ENCODE data around the gene EML2. TPM values are rescaled to one million over a fixed set of nuclear protein-coding genes. Genes with fewer than 3 reads are reported as not detected.
"Not testable (repeated sequence)": the region's sequence is repeated elsewhere in the genome, so short reads cannot be mapped to it uniquely, and the experiment has no call there.

EML2 gene
- total and polyA plus RNA-seq, 2 of the 8 experiments (the other 6 are each of a cell fraction or from before 2014, with no cell fraction given): 28.8 to 29.4 TPM

DNA sequence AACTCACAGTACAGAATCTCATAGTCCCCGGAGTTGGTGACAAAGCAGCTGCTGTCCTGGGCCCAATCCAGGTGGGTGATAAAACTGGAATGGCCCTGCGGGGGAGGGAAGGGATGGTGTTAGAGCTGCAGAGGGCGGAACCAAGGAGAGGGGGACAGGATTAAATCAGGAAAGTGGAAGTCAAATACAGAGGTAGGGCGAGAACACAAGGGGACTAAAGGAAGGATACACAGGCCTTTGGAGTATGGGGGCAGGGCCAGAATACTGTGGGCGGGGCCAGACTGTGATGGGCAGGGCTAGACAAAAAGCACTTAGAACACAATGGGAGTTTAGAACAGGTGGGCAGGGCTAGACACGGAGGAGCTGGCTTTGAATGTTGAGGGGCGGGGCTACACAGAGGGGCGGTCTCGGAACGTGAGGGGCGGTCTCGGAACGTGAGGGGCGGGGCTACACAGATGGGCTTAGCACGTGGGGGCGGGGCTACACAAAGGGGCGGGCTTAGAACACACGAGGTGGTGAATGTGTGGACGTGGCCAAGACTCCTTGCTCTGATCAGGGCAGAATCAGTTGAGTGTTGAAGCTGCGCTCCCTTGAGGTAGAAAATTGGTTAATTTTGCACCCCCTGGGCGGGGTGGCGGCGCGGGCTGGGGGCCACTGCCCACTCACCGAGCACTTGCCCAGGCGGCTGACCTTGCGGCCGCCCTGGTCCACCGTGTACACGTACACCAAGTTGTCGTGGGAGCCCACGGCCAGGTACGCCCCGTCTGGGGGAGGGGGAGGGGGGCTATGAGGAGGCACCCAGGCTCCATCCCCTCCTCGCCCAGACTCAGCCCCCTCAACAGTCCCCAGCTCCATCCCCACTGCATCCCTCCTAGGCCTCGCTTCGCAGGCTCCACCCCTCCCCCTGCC is 23.1 kb downstream of the EML2 start (continued):
- TF ChIP-seq BRCA1 (IDR thresholded peaks at IDR 0.05; ENCODE audit: low read depth, low read length) (no peak), JUND (IDR thresholded peaks at IDR 0.05; ENCODE audit: low read length) (0 out of 2 replicates have a peak, but pooled peaks have one; percentile 24), SP4 (IDR thresholded peaks at IDR 0.05; ENCODE audit: low read length) (peak; percentile 53; the same call in 1 of the 2 replicates), NRF1 (IDR thresholded peaks at IDR 0.05; ENCODE audit: low read depth, low read length) (no peak), MAFK (IDR thresholded peaks at IDR 0.05; ENCODE audit: low read depth, low read length) (no peak), SIX5 (IDR thresholded peaks at IDR 0.05; ENCODE audit: low read depth, low read length) (no peak), RBBP5 (IDR thresholded peaks at IDR 0.05; ENCODE audit: borderline replicate concordance, low read depth, low read length) (0 out of 2 replicates have a peak, but pooled peaks have one; percentile 75), RAD21 (IDR thresholded peaks at IDR 0.05 in 1 of 2, conservative IDR thresholded peaks at IDR 0.05 in 1 of 2; ENCODE audit: low read depth in 2 of 2, low read length in 2 of 2) (no peak), TAF1 (IDR thresholded peaks at IDR 0.05; ENCODE audit: low read depth, low read length) (peak; percentile 28; the same call in 1 of the 2 replicates), HDAC6 (IDR thresholded peaks at IDR 0.05; ENCODE audit: low read depth, low read length) (no peak)

DNA sequence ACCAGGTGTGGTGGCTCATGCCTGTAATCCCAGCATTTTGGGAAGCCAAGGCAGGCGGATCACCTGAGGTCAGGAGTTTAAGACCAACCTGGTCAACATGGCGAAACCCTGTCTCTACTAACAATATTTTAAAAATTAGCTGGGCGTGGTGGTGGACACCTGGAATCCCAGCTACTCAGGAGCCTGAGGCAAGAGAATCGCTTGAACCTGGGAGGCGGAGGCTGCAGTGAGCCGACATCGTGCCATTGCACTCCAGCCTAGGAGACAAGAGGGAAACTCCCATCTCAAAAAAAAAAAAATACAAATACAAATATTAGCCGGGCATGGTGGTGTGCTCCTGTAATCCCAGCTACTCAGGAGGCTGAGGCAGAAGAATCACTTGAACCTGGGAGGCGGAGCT is 24.1 kb downstream of the EML2 start:
- H3K36me3 ChIP-seq (ENCODE audit: control insufficient read depth in 2 of 4, insufficient read depth in 4 of 4, low read length in 3 of 4): peaks cover 2 to 15% (median 4%) of the 10 kb centered on the region in 4 experiments
- POLR2A ChIA-PET (ENCODE audit: partially characterized antibody): interaction anchor here (2.3 to 7.1 kb wide), 4 partner anchors 9 to 28 kb away, joined by 21 to 119 read pairs (median 30); partner anchors contain the start of gene EML2
- H3K4me3 ChIP-seq (ENCODE audit: extremely low read depth in 1 of 4, insufficient read depth in 2 of 4, low read depth in 3 of 4, low read length in 4 of 4); H3K4me1 ChIP-seq (replicated peaks in 1 of 4; ENCODE audit: control insufficient read depth in 3 of 4, insufficient read depth in 4 of 4, low read length in 3 of 4); DNase-seq (ENCODE audit: low read depth in 1 of 2, low spot score in 2 of 2); H3K9me3 ChIP-seq (ENCODE audit: insufficient read depth in 2 of 2, low read depth in 1 of 2, low read length in 1 of 2); H3K79me2 ChIP-seq (ENCODE audit: control insufficient read depth in 1 of 2, insufficient read depth in 2 of 2, low read length in 2 of 2); H4K20me1 ChIP-seq (replicated peaks in 1 of 2; ENCODE audit: control insufficient read depth in 1 of 2, insufficient read depth in 2 of 2, low read length in 2 of 2); H2BK5ac ChIP-seq (ENCODE audit: low read depth, low read length); H2BK15ac ChIP-seq (ENCODE audit: low read length); H2AK5ac ChIP-seq (ENCODE audit: low read depth, low read length); H3K4ac ChIP-seq (replicated peaks; ENCODE audit: insufficient read length, low read depth, low read length); H3K18ac ChIP-seq (ENCODE audit: extremely low read depth, low read length); H4K8ac ChIP-seq (ENCODE audit: extremely low read depth, insufficient read depth, low read length); H3K56ac ChIP-seq (replicated peaks; ENCODE audit: insufficient read length, low read depth, low read length); H3K79me1 ChIP-seq (ENCODE audit: low read depth, low read length); H3K23ac ChIP-seq (ENCODE audit: insufficient read length); FAIRE-seq; H2BK120ac ChIP-seq (replicated peaks; ENCODE audit: low read depth, low read length); H4K91ac ChIP-seq (replicated peaks; ENCODE audit: insufficient read length, low read length); H3K9ac ChIP-seq (replicated peaks in 1 of 4; ENCODE audit: extremely low read depth in 1 of 4, low read depth in 3 of 4, low read length in 3 of 4); H3K27ac ChIP-seq (ENCODE audit: low read depth, low read length); H2AFZ ChIP-seq (ENCODE audit: low read length); H3K27me3 ChIP-seq (replicated peaks in 1 of 4; ENCODE audit: control insufficient read depth in 3 of 4, extremely low read depth in 1 of 4, insufficient read depth in 3 of 4, low read length in 3 of 4); H3K14ac ChIP-seq (ENCODE audit: insufficient read length); H2BK12ac ChIP-seq (ENCODE audit: low read depth, low read length); H2BK20ac ChIP-seq (ENCODE audit: low read length); H4K5ac ChIP-seq (ENCODE audit: insufficient read length, low read depth, low read length); H3K23me2 ChIP-seq (ENCODE audit: low read depth, low read length): not testable (repeated sequence)
- CTCF ChIA-PET (ENCODE audit: partially characterized antibody): interaction anchor here (0.8 to 5.6 kb wide), 4 partner anchors 8 to 29 kb away, joined by 3 to 67 read pairs (median 12); no protein-coding TSS in a partner anchor
- H3K4me2 ChIP-seq (ENCODE audit: insufficient read depth in 1 of 2, low read depth in 2 of 2, low read length in 2 of 2): peak overlapping the region in 1 of 2 experiments; percentile 83; a peak in 2 of 4 replicates
- WGBS, 2 experiments (ENCODE audit: extremely low coverage in 1 of 2, insufficient coverage in 1 of 2, insufficient read length in 1 of 2, insufficient replicate concordance in 2 of 2, low coverage in 1 of 2, low lambda C conversion rate in 2 of 2, missing lambda C conversion rate in 1 of 2): 81% methylated on average over 9 of the region's 9 CpGs; no CpG with 5 or more reads in 1 of the 2 experiments

Data from H1 (cell line).